Endothelial cell of umbilical vein (primary cell): ENCODE results near the gene PIGT. TPM values are rescaled to one million over a fixed set of nuclear protein-coding genes. Genes with fewer than 3 reads are reported as not detected.

Source experiments
- BruUV-seq: library from RNA; stranded (reverse); fragments of 400-500 nt; replicated peaks from 2 replicates; lab custom pipeline; 2021; lab: Mats Ljungman, UMichigan
- CTCF ChIA-PET: fragments of 300-600, 350-600 bp; sonication (Branson Sonifier 250); formaldehyde crosslinking; loops from one replicate; lab custom pipeline; 2021; ENCODE audit warnings: antibody characterized with exemption, inconsistent platforms; lab: Charles Lee
- POLR2A ChIA-PET: fragments of 300-600, 350-600 bp; sonication (Branson Sonifier 250); formaldehyde crosslinking; loops from one replicate; lab custom pipeline; 2021; ENCODE audit warnings: antibody characterized with exemption, inconsistent platforms; lab: Charles Lee
- DNase-seq: peaks from one replicate; pipeline ENCODE4 v3.0.0-alpha.2; 2011; ENCODE audit warnings: low read depth, low spot score
- FAIRE-seq: peaks from 2 replicates; lab custom pipeline; 2011; peaks lifted over from hg19 to GRCh38; lab: Jason Lieb, UNC
- H2AFZ ChIP-seq: 2 replicates; pipeline ENCODE4 v1.6.0; 2012; ENCODE audit warnings: low read depth, low read length, control low read depth, inconsistent platforms
- H3K27ac ChIP-seq: 2 replicates; pipeline ENCODE4 v1.5.1; 2011; ENCODE audit warnings: low read depth, mild to moderate bottlenecking, control low read depth, low read length, moderate library complexity; ENCODE audit not compliant: insufficient read depth
- H3K27me3 ChIP-seq, 2 experiments: 2 replicates each; pipeline versions ENCODE4 v1.6.0 to v1.6.1; 2011; ENCODE audit warnings: low read length in 2 of 2, mixed read lengths in 1 of 2; ENCODE audit not compliant: control insufficient read depth in 2 of 2, insufficient read depth in 2 of 2
- H3K36me3 ChIP-seq, 2 experiments: 2 replicates in 1 of 2; 3 replicates in 1 of 2; pipeline ENCODE4 v1.5.1; 2011; ENCODE audit warnings: low read length in 2 of 2, mild to moderate bottlenecking in 1 of 2, moderate library complexity in 1 of 2; ENCODE audit not compliant: control insufficient read depth in 2 of 2, insufficient read depth in 2 of 2; ENCODE audit errors: extremely low read depth in 1 of 2
- H3K4me1 ChIP-seq: 3 replicates; pipeline ENCODE4 v1.5.1; 2011; ENCODE audit warnings: mild to moderate bottlenecking, low read length; ENCODE audit not compliant: control insufficient read depth, insufficient read depth; ENCODE audit errors: extremely low read depth
- H3K4me2 ChIP-seq: 2 replicates; pipeline ENCODE4 v1.6.1; 2011; ENCODE audit warnings: low read length, control low read depth, mixed read lengths; ENCODE audit not compliant: insufficient read depth
- H3K4me3 ChIP-seq, 3 experiments: fragments of 200-600 bp in 1 of 3; sonication (generic), shearing (Covaris generic) in 1 of 3; replicated peaks in 1 of 3; 2 replicates each; pipeline ENCODE4 v1.5.1; 2011 to 2016; ENCODE audit warnings: control low read depth in 3 of 3, low read length in 3 of 3, mild to moderate bottlenecking in 2 of 3, inconsistent platforms in 1 of 3, low read depth in 1 of 3, moderate library complexity in 1 of 3; ENCODE audit not compliant: insufficient read depth in 1 of 3
- H3K79me2 ChIP-seq: 2 replicates; pipeline ENCODE4 v1.6.0; 2012; ENCODE audit warnings: low read length, inconsistent platforms; ENCODE audit not compliant: control insufficient read depth, insufficient read depth
- H3K9ac ChIP-seq: replicated peaks from 2 replicates; pipeline ENCODE3; 2011; ENCODE audit warnings: low read length, control low read depth; ENCODE audit not compliant: insufficient read depth; ENCODE audit errors: extremely low read depth
- H3K9me1 ChIP-seq: replicated peaks from 3 replicates; pipeline ENCODE4 v1.6.0; 2011; ENCODE audit warnings: mild to moderate bottlenecking, low read length; ENCODE audit not compliant: control insufficient read depth, insufficient read depth; ENCODE audit errors: extremely low read depth
- H3K9me3 ChIP-seq: replicated peaks from 2 replicates; pipeline ENCODE4 v1.5.1; 2012; ENCODE audit warnings: low read length, inconsistent platforms; ENCODE audit not compliant: control insufficient read depth, insufficient read depth
- H4K20me1 ChIP-seq: replicated peaks from 2 replicates; pipeline ENCODE3; 2011; ENCODE audit warnings: mild to moderate bottlenecking, low read length; ENCODE audit not compliant: control insufficient read depth, insufficient read depth; ENCODE audit errors: extremely low read depth
- EZH2 ChIP-seq: IDR thresholded peaks from 2 replicates; pipeline ENCODE4 v1.6.1; 2012; ENCODE audit warnings: borderline replicate concordance, low read depth, mild to moderate bottlenecking, moderate library complexity, low read length, inconsistent platforms; ENCODE audit not compliant: severe bottlenecking
- FOS ChIP-seq: IDR thresholded peaks from 2 replicates; pipeline ENCODE4 v1.6.1; 2011; ENCODE audit warnings: mild to moderate bottlenecking, low read length, moderate library complexity, borderline replicate concordance; ENCODE audit not compliant: insufficient read depth
- GATA2 ChIP-seq: IDR thresholded peaks from 2 replicates; pipeline ENCODE4 v1.7.0; 2011; ENCODE audit warnings: low read depth, mild to moderate bottlenecking, moderate library complexity, mixed read lengths, low read length; ENCODE audit not compliant: insufficient read length, insufficient read depth
- JUN ChIP-seq: IDR thresholded peaks from 2 replicates; pipeline ENCODE4 v1.6.1; 2011; ENCODE audit warnings: borderline replicate concordance, low read depth; ENCODE audit not compliant: insufficient read length, insufficient read depth
- MYC ChIP-seq: IDR thresholded peaks from one replicate; pipeline ENCODE4 v1.6.1; 2011; ENCODE audit warnings: mild to moderate bottlenecking, low read depth, low read length
- POLR2A ChIP-seq: IDR thresholded peaks from 2 replicates; pipeline ENCODE4 v1.6.1; 2012; ENCODE audit warnings: low read depth, mild to moderate bottlenecking, control low read depth, low read length
- POLR2AphosphoS5 ChIP-seq: IDR thresholded peaks from 2 replicates; pipeline ENCODE4 v1.6.1; 2012; ENCODE audit warnings: low read depth, mild to moderate bottlenecking, control low read depth, low read length, moderate library complexity; ENCODE audit not compliant: insufficient read depth
- dilution Hi-C: fragments of 300-500 bp; cut with MboI; formaldehyde crosslinking; loops from one replicate; pipeline ENCODE4 v1.15.0; 2019; ENCODE audit warnings: low sequenced_read_pairs; ENCODE audit not compliant: extremely low pct_ligation_motif_present
- intact Hi-C: fragments of 100-400 bp; cut with micrococcal nuclease; formaldehyde crosslinking; loops from one replicate; pipeline ENCODE4 v1.10.0; 2022
- polyA plus RNA-seq, 4 experiments: library from polyadenylated mRNA; depleted of rRNA in 3 of 4; stranded (reverse) in 3 of 4; unstranded in 1 of 4; fragments of >200 nt; gene quantifications; 2 replicates each; pipeline versions ENCODE4 v1.2.1 to v1.2.3, GENCODE V29; 2011 to 2012; ENCODE audit warnings: missing spikeins in 1 of 4
- total RNA-seq: library from RNA; stranded (reverse); gene quantifications from 2 replicates; pipeline ENCODE4 v1.2.3, GENCODE V29; 2021
- TF ChIP-seq, protein P1 (sequence below): IDR thresholded peaks from 2 replicates; pipeline ENCODE4 v1.6.1; 2011; ENCODE audit not compliant: insufficient read depth, insufficient read length
- TF ChIP-seq, protein P2 (sequence below), 2 donors: IDR thresholded peaks; 1 replicate in 1 of 2; 2 replicates in 1 of 2; pipeline ENCODE4 v1.5.1; 2011; ENCODE audit warnings: low read length in 2 of 2, mild to moderate bottlenecking in 2 of 2, moderate library complexity in 2 of 2, control low read depth in 1 of 2, inconsistent platforms in 1 of 2, low read depth in 1 of 2; ENCODE audit not compliant: insufficient read depth in 1 of 2; ENCODE audit errors: extremely low read depth in 1 of 2

Gene PIGT
- total and polyA plus RNA-seq, 2 donors (not counting 3 experiments of a cell fraction or from before 2014, with no cell fraction given), result 96.8 to 143 TPM

DNA sequence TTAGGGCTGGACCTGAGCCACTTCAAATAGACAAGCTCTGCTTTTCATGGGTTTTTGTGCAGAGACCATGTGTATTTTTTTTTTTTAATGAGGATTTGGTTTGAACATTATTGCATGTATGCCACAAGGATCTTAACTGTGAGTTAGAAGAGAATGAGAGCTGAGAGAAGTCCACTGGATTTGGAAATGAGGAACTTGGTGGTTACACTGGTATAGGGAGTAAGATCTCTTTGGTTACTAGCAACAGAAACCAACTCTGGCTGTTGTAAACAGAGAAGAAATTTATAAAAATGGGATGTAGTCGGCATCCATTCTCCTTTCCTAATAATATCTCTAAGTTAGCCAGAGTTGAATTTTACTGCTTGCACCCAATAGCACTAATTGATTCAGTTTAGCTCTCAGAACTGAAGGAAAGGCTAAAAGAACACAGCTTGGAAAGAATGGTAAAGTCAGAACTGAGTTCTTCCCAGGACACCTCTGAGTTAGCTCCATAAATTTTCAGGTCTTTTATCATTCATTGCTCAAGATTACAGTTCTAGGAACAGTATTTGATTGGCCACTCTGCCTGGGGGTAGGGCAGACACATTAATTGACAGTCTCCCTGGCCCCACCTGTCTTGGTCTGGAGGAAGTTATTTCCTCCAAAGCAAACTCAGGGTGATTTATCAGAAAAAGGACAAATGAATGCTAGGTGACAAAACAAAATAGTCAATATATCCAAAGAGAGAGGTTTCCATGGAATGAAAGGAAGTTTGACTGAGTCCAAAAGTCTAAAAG, 49.7 kb downstream of the PIGT start:
- Histone ChIP-seq H3K27me3 (peaks cover 50 to 65% of the 10 kb centered on the region in 2 experiments), H3K4me1 (peaks cover 4% of the 10 kb centered on the region), H3K9me3 (no peaks in the 10 kb centered on the region), H3K79me2 (no peaks in the 10 kb centered on the region), H2AFZ (no peak overlapping the region), H3K9ac (no peak overlapping the region), H3K36me3 (no peaks in the 10 kb centered on the region), H3K9me1 (no peaks in the 10 kb centered on the region), H3K4me2 (no peak overlapping the region), H3K4me3 (no peak overlapping the region), H3K27ac (no peak overlapping the region), H4K20me1 (no peaks in the 10 kb centered on the region)
- CTCF ChIA-PET, result interaction anchor here (0.7 to 2.3 kb wide), 8 partner anchors 10 to 305 kb away, joined by 3 to 10 read pairs (median 5); no protein-coding TSS in a partner anchor
- FAIRE-seq (no peak), DNase-seq (no peak)
- TF ChIP-seq FOS (no peak), POLR2A (no peak), POLR2AphosphoS5 (no peak), GATA2 (no peak), JUN (no peak), MYC (no peak), EZH2 (no peak)
- TF ChIP-seq, protein P1, sequence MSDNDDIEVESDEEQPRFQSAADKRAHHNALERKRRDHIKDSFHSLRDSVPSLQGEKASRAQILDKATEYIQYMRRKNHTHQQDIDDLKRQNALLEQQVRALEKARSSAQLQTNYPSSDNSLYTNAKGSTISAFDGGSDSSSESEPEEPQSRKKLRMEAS, result no peak
- TF ChIP-seq, protein P2, sequence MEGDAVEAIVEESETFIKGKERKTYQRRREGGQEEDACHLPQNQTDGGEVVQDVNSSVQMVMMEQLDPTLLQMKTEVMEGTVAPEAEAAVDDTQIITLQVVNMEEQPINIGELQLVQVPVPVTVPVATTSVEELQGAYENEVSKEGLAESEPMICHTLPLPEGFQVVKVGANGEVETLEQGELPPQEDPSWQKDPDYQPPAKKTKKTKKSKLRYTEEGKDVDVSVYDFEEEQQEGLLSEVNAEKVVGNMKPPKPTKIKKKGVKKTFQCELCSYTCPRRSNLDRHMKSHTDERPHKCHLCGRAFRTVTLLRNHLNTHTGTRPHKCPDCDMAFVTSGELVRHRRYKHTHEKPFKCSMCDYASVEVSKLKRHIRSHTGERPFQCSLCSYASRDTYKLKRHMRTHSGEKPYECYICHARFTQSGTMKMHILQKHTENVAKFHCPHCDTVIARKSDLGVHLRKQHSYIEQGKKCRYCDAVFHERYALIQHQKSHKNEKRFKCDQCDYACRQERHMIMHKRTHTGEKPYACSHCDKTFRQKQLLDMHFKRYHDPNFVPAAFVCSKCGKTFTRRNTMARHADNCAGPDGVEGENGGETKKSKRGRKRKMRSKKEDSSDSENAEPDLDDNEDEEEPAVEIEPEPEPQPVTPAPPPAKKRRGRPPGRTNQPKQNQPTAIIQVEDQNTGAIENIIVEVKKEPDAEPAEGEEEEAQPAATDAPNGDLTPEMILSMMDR (IDR thresholded peaks at IDR 0.05; ENCODE audit: extremely low read depth in 1 of 2, insufficient read depth in 1 of 2, low read depth in 1 of 2, low read length in 2 of 2), result no peak
- POLR2A ChIA-PET, result no interaction called here
- no TSS peak for BruUV-seq
- intact Hi-C loops (no loop called here), dilution Hi-C loops (no loop called here)
